Measurements from ENCODE around the gene MYO5B.
A peak's percentile ranks its signal among the peaks of the same experiment; 100 is the strongest.

Gene MYO5B

GRCh38 chr18:50090370-50091312 lies 104.3 kb downstream of the MYO5B start:
- no peak overlapping the region for H3K4me3 ChIP-seq (ENCODE audit: low read depth, low read length)
- DNase-seq (ENCODE audit: low read depth), result no peak
- TF ChIP-seq CTCF (IDR thresholded peaks at IDR 0.05; ENCODE audit: control insufficient read depth, extremely low read depth, insufficient read depth), result no peak

- no peak overlapping the region for H3K4me3 ChIP-seq (ENCODE audit: low read depth, low read length)
- no peak for DNase-seq (ENCODE audit: low read depth)
- TF ChIP-seq CTCF (IDR thresholded peaks at IDR 0.05; ENCODE audit: control insufficient read depth, extremely low read depth, insufficient read depth), result no peak
Measured at GRCh38 chr18:50089702-50090101, 105.2 kb downstream of the MYO5B start.

GRCh38 chr18:50083708-50084107 lies 111.2 kb downstream of the MYO5B start:
- H3K4me3 ChIP-seq (ENCODE audit: low read depth, low read length), result no peak overlapping the region
- TF ChIP-seq CTCF (IDR thresholded peaks at IDR 0.05; ENCODE audit: control insufficient read depth, extremely low read depth, insufficient read depth), result no peak
- no peak for DNase-seq (ENCODE audit: low read depth)

GRCh38 chr18:50080932-50081560 lies 113.9 kb downstream of the MYO5B start:
- no peak for TF ChIP-seq CTCF (IDR thresholded peaks at IDR 0.05; ENCODE audit: control insufficient read depth, extremely low read depth, insufficient read depth)
- DNase-seq (ENCODE audit: low read depth), result no peak
- H3K4me3 ChIP-seq (ENCODE audit: low read depth, low read length), result no peak overlapping the region

GRCh38 chr18:50080316-50080715 lies 114.6 kb downstream of the MYO5B start:
- DNase-seq (ENCODE audit: low read depth), result no peak
- H3K4me3 ChIP-seq (ENCODE audit: low read depth, low read length), result no peak overlapping the region
- TF ChIP-seq CTCF (IDR thresholded peaks at IDR 0.05; ENCODE audit: control insufficient read depth, extremely low read depth, insufficient read depth), result no peak

- DNase-seq (ENCODE audit: low read depth), result peak; percentile 64
- no peak overlapping the region for H3K4me3 ChIP-seq (ENCODE audit: low read depth, low read length)
- no peak for TF ChIP-seq CTCF (IDR thresholded peaks at IDR 0.05; ENCODE audit: control insufficient read depth, extremely low read depth, insufficient read depth)
Measured at GRCh38 chr18:50079571-50080295, 115.2 kb downstream of the MYO5B start.
